PC-9 (cell line): ENCODE measurements around the gene CNPPD1. TPM values are rescaled to one million over a fixed set of nuclear protein-coding genes. Genes with fewer than 3 reads are reported as not detected.

Source experiments
- BruUV-seq: library from RNA; stranded (reverse); fragments of 400-500 nt; replicated peaks from 2 replicates; lab custom pipeline; 2021; lab: Mats Ljungman, UMichigan
- CTCF ChIA-PET: fragments of 300-600 bp; sonication (Branson Sonifier 250); formaldehyde crosslinking; loops from one replicate; lab custom pipeline; 2022; ENCODE audit warnings: antibody characterized with exemption; lab: Charles Lee
- POLR2A ChIA-PET: fragments of 300-600 bp; sonication (Branson Sonifier 250); formaldehyde crosslinking; loops from one replicate; lab custom pipeline; 2022; ENCODE audit warnings: antibody characterized with exemption; ENCODE audit not compliant: unreplicated experiment; lab: Charles Lee
- DNase-seq, 2 experiments: peaks; one replicate each; pipeline versions ENCODE4 v3.0.0 to v3.0.0-alpha.2; 2015 to 2022; ENCODE audit warnings: mixed read lengths in 1 of 2
- H2AFZ ChIP-seq: fragments of 200-600 bp; sonication (generic); 2 replicates; pipeline ENCODE4 v1.8.1; 2017; ENCODE audit warnings: antibody characterized with exemption
- H3F3A ChIP-seq: fragments of 200-600 bp; sonication (generic); 2 replicates; pipeline ENCODE4 v1.8.1; 2017; ENCODE audit warnings: antibody characterized with exemption, mild to moderate bottlenecking, low read depth; ENCODE audit not compliant: insufficient read depth
- H3K27ac ChIP-seq: fragments of 200-600 bp; sonication (generic); 2 replicates; pipeline ENCODE4 v1.6.1; 2016; ENCODE audit warnings: mixed run types
- H3K27me3 ChIP-seq: fragments of 200-600 bp; sonication (generic); 2 replicates; pipeline ENCODE4 v1.6.1; 2016; ENCODE audit warnings: low read depth, mixed run types; ENCODE audit not compliant: insufficient read depth
- H3K36me3 ChIP-seq: fragments of 200-600 bp; sonication (generic); 2 replicates; pipeline ENCODE4 v1.6.1; 2016; ENCODE audit warnings: low read depth, mixed run types
- H3K4me1 ChIP-seq: fragments of 200-600 bp; sonication (generic); replicated peaks from 2 replicates; pipeline ENCODE4 v1.6.1; 2016; ENCODE audit warnings: mixed run types; ENCODE audit not compliant: insufficient read depth
- H3K4me2 ChIP-seq: fragments of 200-600 bp; sonication (generic); 2 replicates; pipeline ENCODE4 v1.6.1; 2017; ENCODE audit warnings: mixed run types
- H3K4me3 ChIP-seq: fragments of 200-600 bp; sonication (generic); 2 replicates; pipeline ENCODE4 v1.6.1; 2016; ENCODE audit warnings: mixed run types
- H3K79me2 ChIP-seq: fragments of 200-600 bp; sonication (generic); 2 replicates; pipeline ENCODE4 v1.6.1; 2017; ENCODE audit warnings: low read depth, mixed run types
- H3K9me2 ChIP-seq: fragments of 200-600 bp; sonication (generic); 2 replicates; pipeline ENCODE4 v1.8.1; 2017; ENCODE audit warnings: mild to moderate bottlenecking; ENCODE audit not compliant: insufficient read depth
- H3K9me3 ChIP-seq: fragments of 200-600 bp; sonication (generic); 2 replicates; pipeline ENCODE4 v1.8.1; 2016; ENCODE audit warnings: low read depth; ENCODE audit not compliant: insufficient read depth
- H4K20me1 ChIP-seq: fragments of 200-600 bp; sonication (generic); 2 replicates; pipeline ENCODE4 v1.8.1; 2017; ENCODE audit not compliant: insufficient read depth
- CTCF ChIP-seq: fragments of 200-600 bp; sonication (generic); conservative IDR thresholded peaks from 2 replicates; pipeline ENCODE4 v1.6.1; 2017; ENCODE audit warnings: mixed run types, antibody characterized with exemption, mild to moderate bottlenecking, moderate library complexity
- EZH2 ChIP-seq: fragments of 200-600 bp; sonication (generic); IDR thresholded peaks from 2 replicates; pipeline ENCODE4 v1.8.0; 2017; ENCODE audit warnings: antibody characterized with exemption, low read depth
- intact Hi-C: fragments of 100-400 bp; cut with micrococcal nuclease; formaldehyde crosslinking; loops from one replicate; pipeline ENCODE4 v1.10.0; 2022; ENCODE audit not compliant: unreplicated experiment
- total RNA-seq: library from RNA; stranded (reverse); gene quantifications from 2 replicates; pipeline ENCODE4 v1.2.3, GENCODE V29; 2021

The CNPPD1 gene
- total RNA-seq, 1 experiment from 2014 or later = 37.1 TPM

DNA sequence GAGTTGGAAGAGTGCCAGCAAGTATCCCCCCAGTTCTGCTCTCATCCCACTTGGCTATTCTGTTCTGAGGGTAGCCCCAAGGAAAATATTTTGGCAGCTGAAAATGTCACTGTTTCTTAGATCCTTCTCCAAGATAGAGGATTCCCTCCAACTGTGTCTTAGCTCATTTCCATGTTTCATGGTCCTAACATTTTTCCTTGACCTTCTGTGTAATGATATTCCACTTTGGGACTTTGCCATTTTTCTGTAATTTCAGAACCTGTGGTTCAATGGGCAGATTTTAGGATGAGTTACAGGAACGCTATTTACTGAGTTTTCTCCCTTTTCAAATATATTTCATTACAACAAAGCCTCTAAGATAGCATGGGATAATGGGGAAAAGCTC, 50.8 kb downstream of the CNPPD1 start:
- no peak for DNase-seq
- no peak overlapping the region for H2AFZ ChIP-seq
- H3K9me3 ChIP-seq = no peaks in the 10 kb centered on the region
- H3K36me3 ChIP-seq = no peaks in the 10 kb centered on the region
- peak overlapping the region; percentile 27; the same call in 1 of the 2 replicates for H3K4me2 ChIP-seq
- CTCF ChIA-PET = interaction anchor here (0.5 kb wide), 2 partner anchors 16 to 115 kb away, joined by 5 read pairs; no protein-coding TSS in a partner anchor
- no peaks in the 10 kb centered on the region for H3K79me2 ChIP-seq
- no peak for TF ChIP-seq EZH2
- POLR2A ChIA-PET = interaction anchor here (0.5 kb wide), 1 partner anchor 126 kb away, joined by 10 read pairs; no protein-coding TSS in a partner anchor
- H3F3A ChIP-seq = peaks cover 12% of the 10 kb centered on the region; the same call in 1 of the 2 replicates
- H4K20me1 ChIP-seq = no peaks in the 10 kb centered on the region
- H3K4me3 ChIP-seq = no peak overlapping the region
- no peaks in the 10 kb centered on the region for H3K27me3 ChIP-seq
- H3K27ac ChIP-seq = no peak overlapping the region
- H3K4me1 ChIP-seq = peaks cover 42% of the 10 kb centered on the region
- no TSS peak for BruUV-seq
- intact Hi-C loops = no loop called here
- H3K9me2 ChIP-seq = no peaks in the 10 kb centered on the region

DNA sequence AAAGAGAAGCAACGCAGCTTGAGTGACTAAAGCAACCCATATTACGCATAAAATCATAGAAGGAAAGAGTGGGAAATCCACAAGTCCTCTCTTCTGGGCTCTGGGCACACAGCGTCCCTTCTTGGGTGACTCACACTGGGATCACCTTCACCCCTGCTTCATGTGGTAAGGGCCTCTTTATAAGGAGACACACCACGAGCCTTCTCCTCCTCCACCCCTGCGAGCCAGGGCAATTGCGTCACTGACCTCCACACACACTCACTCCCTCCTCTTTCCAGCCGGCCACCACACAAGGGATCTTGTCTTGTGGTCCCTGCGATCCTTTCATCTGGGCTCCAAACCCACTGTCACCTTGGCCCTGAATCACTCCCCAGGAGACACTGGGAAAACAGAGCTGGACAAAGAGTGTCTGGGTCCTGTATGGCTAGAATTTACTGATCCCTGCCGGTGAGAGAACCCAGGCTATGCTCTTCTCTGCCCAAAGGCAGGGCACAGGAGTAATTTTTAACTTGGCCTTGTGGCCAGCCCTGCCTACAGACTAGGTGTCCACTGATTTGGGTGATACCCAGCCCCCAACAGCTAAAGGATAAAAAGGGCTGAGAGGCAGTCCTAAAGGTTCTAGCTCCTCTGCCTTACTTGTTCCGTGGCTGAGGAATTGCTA, 51.4 kb downstream of the CNPPD1 start:
- Histone ChIP-seq H3F3A (peaks cover 12% of the 10 kb centered on the region; the same call in 1 of the 2 replicates), H3K9me3 (no peaks in the 10 kb centered on the region), H3K4me2 (peak overlapping the region; percentile 27), H3K4me3 (no peak overlapping the region), H4K20me1 (no peaks in the 10 kb centered on the region; the same call in 1 of the 2 replicates), H3K27ac (no peak overlapping the region), H3K79me2 (no peaks in the 10 kb centered on the region), H3K9me2 (no peaks in the 10 kb centered on the region), H2AFZ (no peak overlapping the region), H3K27me3 (no peaks in the 10 kb centered on the region), H3K4me1 (peaks cover 42% of the 10 kb centered on the region), H3K36me3 (no peaks in the 10 kb centered on the region)
- no TSS peak for BruUV-seq
- DNase-seq = peak in 1 of 2 experiments; percentile 45
- intact Hi-C loops = no loop called here
- ChIA-PET POLR2A (no interaction called here), CTCF (interaction anchor here (0.5 kb wide), 1 partner anchor 16 kb away, joined by 5 read pairs; no protein-coding TSS in a partner anchor)
- TF ChIP-seq EZH2 = no peak
- no peak for TF ChIP-seq CTCF

DNA sequence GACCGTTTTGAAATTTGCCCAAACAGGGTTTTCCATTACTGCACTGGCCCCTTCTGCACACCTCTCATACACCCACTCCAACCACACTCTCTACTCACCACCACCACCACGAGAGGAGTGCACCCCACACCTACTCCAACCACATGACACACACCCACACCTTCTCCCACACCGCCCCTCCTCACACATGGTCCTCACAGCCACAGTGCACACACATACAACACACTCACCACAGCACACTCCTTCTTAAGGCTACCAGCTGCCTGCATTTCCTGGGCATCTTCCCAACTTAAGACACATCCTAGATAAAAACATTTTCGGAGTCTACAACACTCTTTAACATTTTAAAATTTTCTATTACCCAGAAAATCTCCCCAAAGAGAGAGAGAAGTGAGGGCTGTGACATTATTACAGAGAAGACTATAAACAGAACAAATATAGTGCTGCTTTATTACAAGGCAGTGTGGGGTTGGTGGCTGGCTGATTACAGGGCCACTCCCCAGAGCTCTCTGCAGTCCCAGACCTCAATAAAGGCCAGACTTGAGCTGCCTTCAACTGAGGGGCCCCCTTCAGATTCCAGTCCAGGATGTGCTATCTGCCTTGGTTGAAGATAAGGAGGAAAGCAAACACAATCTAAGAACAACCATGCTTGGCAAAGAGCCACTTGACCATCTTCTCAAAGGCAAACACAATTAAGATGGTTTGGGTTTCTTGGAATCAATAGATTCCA, 52.2 kb downstream of the CNPPD1 start:
- POLR2A ChIA-PET = interaction anchor here (0.6 kb wide), 1 partner anchor 63 kb away, joined by 4 read pairs; no protein-coding TSS in a partner anchor
- peaks cover 42% of the 10 kb centered on the region for H3K4me1 ChIP-seq
- peaks cover 15% of the 10 kb centered on the region; the same call in 1 of the 2 replicates for H3F3A ChIP-seq
- no peaks in the 10 kb centered on the region for H3K79me2 ChIP-seq
- H3K27ac ChIP-seq = no peak overlapping the region
- TF ChIP-seq CTCF (no peak), EZH2 (no peak)
- no TSS peak for BruUV-seq
- H3K27me3 ChIP-seq = no peaks in the 10 kb centered on the region
- no peaks in the 10 kb centered on the region for H3K9me2 ChIP-seq
- H3K9me3 ChIP-seq = no peaks in the 10 kb centered on the region
- intact Hi-C loops = no loop called here
- H4K20me1 ChIP-seq = no peaks in the 10 kb centered on the region; the same call in 1 of the 2 replicates
- CTCF ChIA-PET = no interaction called here
- H3K4me2 ChIP-seq = no peak overlapping the region
- no peak overlapping the region for H3K4me3 ChIP-seq
- DNase-seq = no peak
- no peaks in the 10 kb centered on the region for H3K36me3 ChIP-seq
- H2AFZ ChIP-seq = no peak overlapping the region
